CD4-positive, alpha-beta T cell (primary cell): ENCODE measurements around the gene STK24. TPM values are rescaled to one million over a fixed set of nuclear protein-coding genes. Genes with fewer than 3 reads are reported as not detected.

ENCODE experiments used
- ATAC-seq: fragments of 200-7000 bp; cut with Tn5 transposase; one replicate; pipeline ENCODE4 v1.10.0; 2022; ENCODE audit warnings: mild to moderate bottlenecking; ENCODE audit not compliant: poor library complexity
- CTCF ChIA-PET: fragments of 350-600 bp; sonication (Branson Sonifier 250); formaldehyde crosslinking; loops from one replicate; lab custom pipeline; 2021; ENCODE audit warnings: antibody characterized with exemption, inconsistent platforms; lab: Charles Lee
- POLR2A ChIA-PET: fragments of 350-600 bp; sonication (Branson Sonifier 250); formaldehyde crosslinking; loops from one replicate; lab custom pipeline; 2021; ENCODE audit warnings: antibody characterized with exemption, inconsistent platforms; lab: Charles Lee
- DNase-seq, 14 experiments: peaks; one replicate each; pipeline ENCODE4 v3.0.0-alpha.2; 2013 to 2020; ENCODE audit warnings: mixed read lengths in 2 of 14
- H3K27ac ChIP-seq, 2 donors: one replicate each; pipeline versions ENCODE4 v1.5.1 to v1.7.0; 2013; ENCODE audit warnings: low read length in 2 of 2, low read depth in 1 of 2, mild to moderate bottlenecking in 1 of 2
- H3K27me3 ChIP-seq, 2 experiments: 1 replicate in 1 of 2; 2 replicates in 1 of 2; pipeline versions ENCODE4 v1.6.1 to v1.7.0; 2013; ENCODE audit warnings: low read length in 2 of 2, control low read depth in 1 of 2, mild to moderate bottlenecking in 1 of 2, moderate library complexity in 1 of 2; ENCODE audit not compliant: insufficient read depth in 2 of 2, control insufficient read depth in 1 of 2
- H3K36me3 ChIP-seq: one replicate; pipeline ENCODE4 v1.6.1; 2013; ENCODE audit warnings: low read length, control low read depth; ENCODE audit not compliant: insufficient read depth
- H3K4me1 ChIP-seq: one replicate; pipeline ENCODE4 v1.6.1; 2013; ENCODE audit warnings: low read length, control low read depth; ENCODE audit not compliant: insufficient read depth
- H3K4me3 ChIP-seq: one replicate; pipeline ENCODE4 v1.5.1; 2013; ENCODE audit warnings: mild to moderate bottlenecking, low read length, moderate library complexity
- H3K9me3 ChIP-seq, 2 experiments: 1 replicate in 1 of 2; 2 replicates in 1 of 2; pipeline versions ENCODE4 v1.6.1 to v1.7.0; 2013; ENCODE audit warnings: low read length in 2 of 2, mild to moderate bottlenecking in 2 of 2, control low read depth in 1 of 2, moderate library complexity in 1 of 2; ENCODE audit not compliant: control insufficient read depth in 1 of 2, insufficient read depth in 1 of 2
- H3K27ac Mint-ChIP-seq: one replicate; pipeline ENCODE4 v1.8.0; 2020; ENCODE audit warnings: mixed read lengths
- H3K27me3 Mint-ChIP-seq: one replicate; pipeline ENCODE4 v1.8.0; 2021; ENCODE audit warnings: mixed read lengths
- H3K36me3 Mint-ChIP-seq: one replicate; pipeline ENCODE4 v1.8.0; 2021; ENCODE audit warnings: low read depth, mixed read lengths
- H3K4me1 Mint-ChIP-seq: one replicate; pipeline ENCODE4 v1.8.0; 2021; ENCODE audit warnings: low read depth, mixed read lengths
- H3K4me3 Mint-ChIP-seq: one replicate; pipeline ENCODE4 v1.8.0; 2020; ENCODE audit warnings: mild to moderate bottlenecking, mixed read lengths
- H3K9me3 Mint-ChIP-seq: one replicate; pipeline ENCODE4 v1.8.0; 2020; ENCODE audit warnings: mixed read lengths
- CTCF ChIP-seq: fragments of 200-600 bp; IDR thresholded peaks from one replicate; pipeline ENCODE4 v1.8.0; 2022; ENCODE audit warnings: antibody characterized with exemption, mild to moderate bottlenecking
- intact Hi-C, 2 experiments: fragments of 100-400 bp; cut with DNase I in 1 of 2; cut with micrococcal nuclease in 1 of 2; formaldehyde crosslinking; loops; one replicate each; pipeline versions ENCODE4 v1.15.1 to v1.9.0; 2023 to 2025; cut with DNase I, micrococcal nuclease
- total RNA-seq, 174 experiments: library from RNA in 2 of 174; stranded (reverse) in 2 of 174; gene quantifications; one replicate each; pipeline ENCODE4 v1.2.3 and lab custom pipeline; 2021 to 2026

Gene STK24
- total RNA-seq, 2 experiments from 2014 or later = 82.3 to 85.2 TPM

GRCh38 chr13:98538876-98539275 is 38.0 kb downstream of the STK24 start:
- peak overlapping the region; percentile 35 for H3K4me3 Mint-ChIP-seq

DNA sequence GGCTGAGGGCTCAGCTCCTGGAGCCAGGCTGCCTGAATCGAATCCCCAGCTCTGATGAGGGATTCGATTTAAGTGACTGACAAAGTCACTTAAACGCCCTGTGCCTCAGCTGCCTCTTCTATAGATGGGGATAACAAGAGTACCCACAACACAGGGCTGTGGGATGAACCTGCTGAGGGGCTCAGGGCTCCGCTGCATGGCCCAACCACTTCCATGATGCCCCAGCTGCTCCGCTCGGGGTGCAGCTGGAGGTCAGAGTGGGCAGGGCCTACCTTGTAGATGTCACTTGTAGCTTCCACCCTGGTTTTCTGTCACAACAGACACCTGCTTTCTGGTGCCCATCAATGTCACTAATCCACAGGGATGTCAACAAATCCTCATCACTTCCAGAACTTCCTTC is 39.2 kb downstream of the STK24 start:
- no peaks in the 10 kb centered on the region for H3K9me3 ChIP-seq
- Mint-ChIP-seq H3K4me3 (peak overlapping the region; percentile 35), H3K9me3 (no peaks in the 10 kb centered on the region), H3K4me1 (peaks cover 95% of the 10 kb centered on the region), H3K27ac (peak overlapping the region; percentile 64), H3K27me3 (no peaks in the 10 kb centered on the region), H3K36me3 (peaks cover 34% of the 10 kb centered on the region)
- no peak overlapping the region for H3K4me3 ChIP-seq
- DNase-seq (no peak), ATAC-seq (peak; percentile 35)
- H3K4me1 ChIP-seq = peaks cover 91% of the 10 kb centered on the region
- H3K27me3 ChIP-seq = no peaks in the 10 kb centered on the region
- ChIA-PET POLR2A (interaction anchor here (1.1 kb wide), 1 partner anchor 19 kb away, joined by 3 read pairs; no protein-coding TSS in a partner anchor), CTCF (interaction anchor here (1.0 kb wide), 1 partner anchor 92 kb away, joined by 4 read pairs; no protein-coding TSS in a partner anchor)
- TF ChIP-seq CTCF = no peak
- intact Hi-C loops = no loop called here
- no peak overlapping the region for H3K27ac ChIP-seq
- peaks cover 21% of the 10 kb centered on the region for H3K36me3 ChIP-seq

More at GRCh38 chr13:98538876-98539275, 38.0 kb downstream of the STK24 start:
- TF ChIP-seq CTCF = no peak
- DNase-seq = no peak
- ATAC-seq = no peak
- Mint-ChIP-seq H3K9me3 (no peaks in the 10 kb centered on the region), H3K36me3 (peaks cover 31% of the 10 kb centered on the region), H3K4me1 (peaks cover 99% of the 10 kb centered on the region), H3K27ac (peak overlapping the region; percentile 64), H3K27me3 (no peaks in the 10 kb centered on the region)
- no peaks in the 10 kb centered on the region for H3K9me3 ChIP-seq
- intact Hi-C loops = no loop called here
- ChIA-PET CTCF (interaction anchor here (0.7 kb wide), 1 partner anchor 93 kb away, joined by 3 read pairs; no protein-coding TSS in a partner anchor), POLR2A (interaction anchor here (1.0 to 1.1 kb wide), 2 partner anchors 20 to 33 kb away, joined by 3 read pairs; no protein-coding TSS in a partner anchor)
- H3K4me1 ChIP-seq = peaks cover 92% of the 10 kb centered on the region
- H3K36me3 ChIP-seq = peaks cover 21% of the 10 kb centered on the region
- no peaks in the 10 kb centered on the region for H3K27me3 ChIP-seq
- H3K4me3 ChIP-seq = no peak overlapping the region
- H3K27ac ChIP-seq = no peak overlapping the region

GRCh38 chr13:98537306-98537705 is 39.6 kb downstream of the STK24 start:
- POLR2A ChIA-PET = no interaction called here

More at GRCh38 chr13:98537306-98537705, 39.6 kb downstream of the STK24 start:
- H3K27ac Mint-ChIP-seq = peak overlapping the region; percentile 64
- no peak overlapping the region for H3K27ac ChIP-seq
- peaks cover 95% of the 10 kb centered on the region for H3K4me1 Mint-ChIP-seq
- no peaks in the 10 kb centered on the region for H3K9me3 ChIP-seq
- H3K27me3 ChIP-seq = no peaks in the 10 kb centered on the region
- TF ChIP-seq CTCF = no peak
- CTCF ChIA-PET = interaction anchor here (1.0 kb wide), 1 partner anchor 92 kb away, joined by 4 read pairs; no protein-coding TSS in a partner anchor
- peaks cover 22% of the 10 kb centered on the region for H3K36me3 ChIP-seq
- ATAC-seq (no peak), DNase-seq (no peak)
- H3K36me3 Mint-ChIP-seq = peaks cover 34% of the 10 kb centered on the region
- H3K4me3 ChIP-seq = no peak overlapping the region
- H3K4me3 Mint-ChIP-seq = peak overlapping the region; percentile 9
- intact Hi-C loops = no loop called here
- peaks cover 88% of the 10 kb centered on the region for H3K4me1 ChIP-seq
- H3K27me3 Mint-ChIP-seq = no peaks in the 10 kb centered on the region
- no peaks in the 10 kb centered on the region for H3K9me3 Mint-ChIP-seq
